Nephron progenitor cell (in vitro differentiated cells): Measurements from ENCODE around the gene PHKA1.
"Not testable (repeated sequence)": the region's sequence is repeated elsewhere in the genome, so short reads cannot be mapped to it uniquely, and the experiment has no call there.

Experiments
- DNase-seq: peaks from one replicate; pipeline ENCODE4 v3.0.0; 2021
- H3K27ac Mint-ChIP-seq: 2 replicates; pipeline ENCODE4 v1.8.0; 2021; ENCODE audit warnings: mild to moderate bottlenecking, moderate library complexity, mixed read lengths
- H3K27me3 Mint-ChIP-seq: 2 replicates; pipeline ENCODE4 v1.8.0; 2021; ENCODE audit warnings: mild to moderate bottlenecking, low read depth, mixed read lengths; ENCODE audit not compliant: poor library complexity
- H3K36me3 Mint-ChIP-seq: 2 replicates; pipeline ENCODE4 v1.8.0; 2021; ENCODE audit warnings: low read depth, mixed read lengths
- H3K4me1 Mint-ChIP-seq: 2 replicates; pipeline ENCODE4 v1.8.0; 2021; ENCODE audit warnings: mixed read lengths
- H3K4me3 Mint-ChIP-seq: 2 replicates; pipeline ENCODE4 v1.8.0; 2021; ENCODE audit warnings: mild to moderate bottlenecking, moderate library complexity, mixed read lengths
- H3K9me3 Mint-ChIP-seq: 2 replicates; pipeline ENCODE4 v1.8.0; 2021; ENCODE audit warnings: mild to moderate bottlenecking, moderate library complexity, mixed read lengths
- CTCF ChIP-seq: fragments of 200-600 bp; sonication (generic); IDR thresholded peaks from 2 replicates; pipeline ENCODE4 v1.5.0; 2021; ENCODE audit warnings: antibody characterized with exemption

PHKA1 gene

DNA sequence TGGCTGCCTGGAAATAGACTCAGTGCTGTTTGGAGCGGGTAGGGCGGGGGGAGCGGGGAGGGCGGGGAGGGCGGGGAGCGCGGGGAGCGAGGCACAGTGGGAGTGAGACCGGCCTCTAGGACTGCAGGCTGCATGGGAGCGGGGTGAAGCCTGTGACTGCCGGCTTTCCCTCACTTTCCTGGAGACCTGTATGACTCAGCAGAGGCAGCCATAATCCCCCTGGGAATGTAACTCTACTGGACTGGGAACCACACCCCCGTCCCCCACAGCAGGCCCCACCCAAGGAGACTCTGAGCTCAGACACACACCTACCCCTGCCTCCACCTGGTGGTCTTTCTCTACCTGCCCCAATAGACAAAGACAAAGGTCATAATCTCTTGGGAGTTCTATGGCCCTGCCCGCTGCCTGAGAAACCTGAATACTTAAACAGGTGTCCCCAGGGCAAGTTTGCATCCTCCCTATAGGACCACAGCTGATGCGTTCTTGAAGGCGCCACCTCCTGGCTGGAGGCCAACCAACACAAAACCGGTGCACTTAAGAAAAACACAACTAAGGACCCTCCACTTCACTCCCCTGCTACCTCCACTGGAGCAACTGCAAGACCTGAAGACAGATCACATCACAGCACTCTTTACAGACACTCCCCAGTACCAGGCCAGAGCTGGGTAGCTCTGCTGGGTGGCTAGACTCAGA is 159.5 kb downstream of the PHKA1 start:
- Mint-ChIP-seq H3K4me1 (peaks cover 16% of the 10 kb centered on the region), H3K27me3 (no peaks in the 10 kb centered on the region), H3K27ac (peak overlapping the region; percentile 74), H3K4me3 (peak overlapping the region; percentile 64), H3K9me3 (peaks cover 62% of the 10 kb centered on the region), H3K36me3 (peaks cover 54% of the 10 kb centered on the region)
- TF ChIP-seq CTCF, result peak; percentile 9
- peak; percentile 21 for DNase-seq

GRCh38 chrX:72552443-72552842 is 161.7 kb downstream of the PHKA1 start:
- not testable (repeated sequence) for H3K27me3 Mint-ChIP-seq, H3K4me3 Mint-ChIP-seq, DNase-seq, H3K27ac Mint-ChIP-seq
- Mint-ChIP-seq H3K36me3 (peaks cover 43% of the 10 kb centered on the region), H3K9me3 (peaks cover 47% of the 10 kb centered on the region), H3K4me1 (peaks cover 16% of the 10 kb centered on the region)

GRCh38 chrX:72545990-72546389 is 168.1 kb downstream of the PHKA1 start:
- Mint-ChIP-seq H3K4me1 (peaks cover 15% of the 10 kb centered on the region), H3K27me3 (no peaks in the 10 kb centered on the region), H3K4me3 (no peak overlapping the region), H3K36me3 (peaks cover 34% of the 10 kb centered on the region), H3K27ac (no peak overlapping the region), H3K9me3 (peaks cover 32% of the 10 kb centered on the region)
- DNase-seq, result no peak
- TF ChIP-seq CTCF, result no peak

DNA sequence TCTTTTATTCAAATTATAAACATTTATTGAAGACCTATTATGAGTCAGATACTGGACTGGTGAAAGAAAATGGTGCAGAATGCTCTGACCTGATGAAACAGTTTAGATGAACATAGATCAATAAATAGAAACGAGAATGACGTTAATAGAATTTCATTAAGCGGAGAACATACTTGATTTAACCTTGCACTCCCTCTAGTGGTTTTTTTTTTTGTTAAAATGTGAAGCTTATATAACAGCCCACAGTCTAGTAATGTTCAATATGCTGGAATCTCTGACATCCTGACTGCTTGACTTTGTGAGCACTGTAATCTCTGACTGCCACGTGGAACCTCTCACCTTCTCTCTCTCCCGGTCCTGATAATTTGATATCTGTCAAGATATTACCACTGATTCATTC is 173.8 kb downstream of the PHKA1 start:
- Mint-ChIP-seq H3K27me3 (no peaks in the 10 kb centered on the region), H3K4me1 (peaks cover 10% of the 10 kb centered on the region), H3K27ac (no peak overlapping the region), H3K9me3 (peaks cover 33% of the 10 kb centered on the region), H3K36me3 (peaks cover 26% of the 10 kb centered on the region), H3K4me3 (no peak overlapping the region)
- no peak for TF ChIP-seq CTCF
- no peak for DNase-seq

DNA sequence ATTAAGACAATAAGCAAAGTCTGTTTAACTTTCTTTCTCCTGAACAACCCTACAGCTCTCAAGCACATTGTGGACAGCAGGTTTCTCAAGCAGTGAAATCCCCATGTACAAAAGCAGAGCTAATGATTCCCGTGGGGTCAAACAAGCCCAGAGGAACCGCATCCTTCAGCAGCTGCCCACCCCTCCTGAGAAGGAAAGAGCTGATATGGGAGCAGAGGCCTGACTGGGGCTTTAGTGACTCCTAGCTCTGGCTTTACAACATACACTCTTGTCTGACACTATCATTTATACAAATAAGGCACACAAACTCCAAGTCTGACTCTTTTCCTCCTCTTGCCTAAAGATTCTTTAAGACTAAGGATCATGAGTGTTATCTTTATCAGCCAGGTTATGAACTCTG is 174.3 kb downstream of the PHKA1 start:
- H3K27ac Mint-ChIP-seq, result no peak overlapping the region
- H3K27me3 Mint-ChIP-seq, result no peaks in the 10 kb centered on the region
- peaks cover 23% of the 10 kb centered on the region for H3K36me3 Mint-ChIP-seq
- H3K9me3 Mint-ChIP-seq, result peaks cover 30% of the 10 kb centered on the region
- H3K4me3 Mint-ChIP-seq, result no peak overlapping the region
- no peak for DNase-seq
- H3K4me1 Mint-ChIP-seq, result peaks cover 10% of the 10 kb centered on the region
- no peak for TF ChIP-seq CTCF

DNA sequence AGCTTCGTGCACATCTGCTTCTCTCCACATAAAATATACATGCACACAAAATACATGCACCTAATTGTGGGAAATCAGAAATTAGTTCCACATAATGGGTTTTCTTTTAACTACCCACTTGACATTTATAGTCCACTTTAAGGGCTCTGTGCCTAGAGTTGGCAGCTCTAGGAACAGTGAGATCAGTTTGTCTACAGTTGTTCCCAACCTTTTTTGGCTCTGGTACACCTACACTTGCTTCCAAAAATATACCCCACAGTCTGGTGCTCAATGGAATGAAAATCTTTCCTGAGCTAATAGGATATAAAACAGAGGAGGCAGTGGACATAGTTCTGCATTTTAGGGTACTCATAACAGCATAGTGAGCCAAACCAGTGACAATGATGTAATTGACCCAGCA is 177.6 kb downstream of the PHKA1 start:
- Mint-ChIP-seq H3K4me1 (peaks cover 10% of the 10 kb centered on the region), H3K4me3 (no peak overlapping the region), H3K27me3 (no peaks in the 10 kb centered on the region), H3K36me3 (peaks cover 18% of the 10 kb centered on the region), H3K27ac (no peak overlapping the region), H3K9me3 (peaks cover 20% of the 10 kb centered on the region)
- DNase-seq, result no peak
- no peak for TF ChIP-seq CTCF
